Measurements from ENCODE around the gene RGL2. TPM values are rescaled to one million over a fixed set of nuclear protein-coding genes. Genes with fewer than 3 reads are reported as not detected.
A peak's percentile ranks its signal among the peaks of the same experiment; 100 is the strongest.

The RGL2 gene
- total and polyA plus RNA-seq, 2 of the 13 experiments (the other 11 are each of a cell fraction or from before 2014, with no cell fraction given): 22.9 to 47.4 TPM

- TF ChIP-seq AKNA (CRISPR knock-in tag; IDR thresholded peaks at IDR 0.05; ENCODE audit: borderline replicate concordance) (peak; percentile 5; the same call in 1 of the 2 replicates), ZFP36L1 (CRISPR knock-in tag; IDR thresholded peaks at IDR 0.05) (peak; percentile 11; the same call in 1 of the 2 replicates), POLR2G (IDR thresholded peaks at IDR 0.05; ENCODE audit: low read depth, low read length) (no peak), ZNF383 (CRISPR knock-in tag; IDR thresholded peaks at IDR 0.05; ENCODE audit: borderline replicate concordance) (0 out of 2 replicates have a peak, but pooled peaks have one; percentile 38), ZBTB38 (CRISPR knock-in tag; IDR thresholded peaks at IDR 0.05) (0 out of 2 replicates have a peak, but pooled peaks have one; percentile 10), KLF13 (CRISPR knock-in tag; IDR thresholded peaks at IDR 0.05) (no peak), PPARG (CRISPR knock-in tag; conservative IDR thresholded peaks at IDR 0.05) (no peak; the same call in 1 of the 2 replicates), HIC2 (CRISPR knock-in tag; IDR thresholded peaks at IDR 0.05; ENCODE audit: low read depth) (0 out of 2 replicates have a peak, but pooled peaks have one; percentile 21), BRCA1 (CRISPR knock-in tag; IDR thresholded peaks at IDR 0.05) (no peak), KMT2A (CRISPR knock-in tag; IDR thresholded peaks at IDR 0.05) (0 out of 2 replicates have a peak, but pooled peaks have one; percentile 12), FOXC1 (CRISPR knock-in tag; IDR thresholded peaks at IDR 0.05; ENCODE audit: borderline replicate concordance) (peak; percentile 54; the same call in 1 of the 2 replicates), ZNF570 (CRISPR knock-in tag; IDR thresholded peaks at IDR 0.05; ENCODE audit: borderline replicate concordance) (no peak), EED (CRISPR knock-in tag; IDR thresholded peaks at IDR 0.05) (peak; percentile 4; the same call in 1 of the 2 replicates), ZNF337 (CRISPR knock-in tag; IDR thresholded peaks at IDR 0.05; ENCODE audit: borderline replicate concordance, low read depth) (peak; percentile 17; the same call in 1 of the 2 replicates), SOX13 (IDR thresholded peaks at IDR 0.05) (0 out of 2 replicates have a peak, but pooled peaks have one; percentile 0), SOX13 (CRISPR knock-in tag; conservative IDR thresholded peaks at IDR 0.05 in 1 of 2, IDR thresholded peaks at IDR 0.05 in 1 of 2) (no peak), ZNF704 (CRISPR knock-in tag; IDR thresholded peaks at IDR 0.05; ENCODE audit: borderline replicate concordance) (0 out of 2 replicates have a peak, but pooled peaks have one; percentile 61), TRIM24 (CRISPR knock-in tag; IDR thresholded peaks at IDR 0.05) (no peak), MBNL3 (CRISPR knock-in tag; conservative IDR thresholded peaks at IDR 0.05) (0 out of 2 replicates have a peak, but pooled peaks have one; percentile 47), ADNP (CRISPR knock-in tag; IDR thresholded peaks at IDR 0.05) (no peak), YEATS2 (CRISPR knock-in tag; IDR thresholded peaks at IDR 0.05; ENCODE audit: borderline replicate concordance) (peak; percentile 67; the same call in 1 of the 2 replicates)
These were observed 26.2 kb downstream of the RGL2 start (continued) for GRCh38 chr6:33272275-33273128.

Data from HepG2 (cell line).